ENCODE measurements around the gene CACNG5. TPM values are rescaled to one million over a fixed set of nuclear protein-coding genes. Genes with fewer than 3 reads are reported as not detected.

Gene CACNG5
- total RNA-seq, 4 donors from 2014 or later: not detected

GRCh38 chr17:66859353-66859752, 24.4 kb downstream of the CACNG5 start:
- no peak for TF ChIP-seq POLR2AphosphoS5 (IDR thresholded peaks at IDR 0.05)
- TF ChIP-seq CTCF (IDR thresholded peaks at IDR 0.05): no peak
- no peak for TF ChIP-seq EP300 (IDR thresholded peaks at IDR 0.05)
- no peak for TF ChIP-seq POLR2A (IDR thresholded peaks at IDR 0.05)
- peaks cover 0 to 22% (median 0%) of the 10 kb centered on the region in 3 donors for H3K9me3 ChIP-seq
- no peaks in the 10 kb centered on the region for H3K36me3 ChIP-seq
- H3K27ac ChIP-seq: no peak overlapping the region
- H3K27me3 ChIP-seq: no peaks in the 10 kb centered on the region
- ATAC-seq: no peak
- 40 to 60% methylated on average over 1 to 7 of the region's 8 CpGs for WGBS, 2 donors (ENCODE audit: low coverage in 1 of 2)
- H3K4me3 ChIP-seq: no peak overlapping the region
- H3K4me1 ChIP-seq: no peaks in the 10 kb centered on the region

DNA sequence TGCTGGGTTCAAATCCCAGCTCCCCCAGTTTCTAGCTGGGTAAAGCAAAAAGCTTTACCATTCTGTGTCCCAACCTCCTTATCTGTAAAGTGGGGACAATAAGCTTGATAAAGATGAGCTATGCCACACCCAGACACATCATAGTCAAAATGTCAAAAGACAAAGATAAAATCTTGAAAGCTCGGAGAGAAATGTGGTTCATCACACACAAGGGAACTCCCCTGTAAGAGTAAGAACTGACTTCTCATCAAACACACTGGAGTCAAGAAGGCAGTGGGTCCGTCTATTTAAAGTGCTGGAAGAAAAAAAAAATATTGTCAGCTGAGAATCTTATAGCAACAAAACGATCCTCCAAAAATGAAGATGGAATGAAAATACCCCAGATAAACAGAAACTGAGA, 25.3 kb downstream of the CACNG5 start:
- Histone ChIP-seq H3K27ac (no peak overlapping the region), H3K4me1 (no peaks in the 10 kb centered on the region), H3K4me3 (no peak overlapping the region), H3K27me3 (no peaks in the 10 kb centered on the region), H3K9me3 (peaks cover 0 to 15% (median 0%) of the 10 kb centered on the region in 3 donors), H3K36me3 (no peaks in the 10 kb centered on the region)
- TF ChIP-seq CTCF (IDR thresholded peaks at IDR 0.05) (no peak), POLR2AphosphoS5 (IDR thresholded peaks at IDR 0.05) (no peak), POLR2A (IDR thresholded peaks at IDR 0.05) (no peak), EP300 (IDR thresholded peaks at IDR 0.05) (no peak)
- ATAC-seq: no peak
- WGBS, 2 donors (ENCODE audit: low coverage in 1 of 2): 74 to 80% methylated on average over 1 to 3 of the region's 3 CpGs

DNA sequence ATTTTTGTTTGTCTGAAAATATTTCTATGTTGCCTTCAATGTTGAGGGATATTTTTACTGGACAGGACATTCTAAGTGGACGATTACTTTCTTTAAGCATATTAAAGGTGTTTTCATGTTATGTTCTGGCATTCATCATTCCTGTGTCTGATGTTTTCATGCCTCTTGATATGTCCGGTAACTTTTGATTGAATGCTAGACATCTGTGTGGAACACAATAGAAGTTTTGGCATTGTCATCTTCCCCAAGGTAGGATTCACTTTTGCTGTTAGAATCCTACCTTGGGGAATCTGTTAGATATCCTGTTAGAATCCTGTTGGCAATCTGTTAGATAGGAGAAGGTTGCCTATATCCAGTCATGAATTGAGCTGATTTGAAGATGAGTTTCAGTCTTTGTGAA, 28.9 kb downstream of the CACNG5 start:
- Histone ChIP-seq H3K4me1 (no peaks in the 10 kb centered on the region), H3K27me3 (no peaks in the 10 kb centered on the region), H3K36me3 (no peaks in the 10 kb centered on the region), H3K4me3 (no peak overlapping the region), H3K27ac (no peak overlapping the region), H3K9me3 (peaks cover 0 to 28% (median 0%) of the 10 kb centered on the region in 3 donors)
- TF ChIP-seq POLR2A (IDR thresholded peaks at IDR 0.05) (no peak), POLR2AphosphoS5 (IDR thresholded peaks at IDR 0.05) (no peak), CTCF (IDR thresholded peaks at IDR 0.05) (no peak), EP300 (IDR thresholded peaks at IDR 0.05) (no peak)
- 87 to 94% methylated on average over 2 of the region's 2 CpGs for WGBS, 2 donors (ENCODE audit: low coverage in 1 of 2)
- ATAC-seq: no peak

DNA sequence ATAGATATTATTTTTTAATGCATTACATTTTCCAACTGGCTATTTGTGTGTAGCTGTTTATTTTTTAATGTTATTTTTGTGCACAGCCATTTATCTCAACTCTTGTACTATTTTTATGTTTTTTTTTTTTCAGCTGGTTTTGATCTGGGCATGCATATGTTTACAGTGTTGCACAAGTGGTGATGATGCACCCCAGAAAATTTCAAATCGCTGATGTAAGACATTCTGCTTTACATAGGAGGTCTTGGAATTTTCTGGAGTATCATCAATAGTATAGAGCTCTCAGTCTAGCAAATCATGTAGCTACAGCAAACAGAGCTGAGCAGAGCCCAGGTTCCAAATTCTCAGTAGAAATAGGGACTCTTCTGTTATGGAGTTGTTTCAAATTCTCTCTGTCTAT, 30.2 kb downstream of the CACNG5 start:
- TF ChIP-seq EP300 (IDR thresholded peaks at IDR 0.05) (no peak), POLR2A (IDR thresholded peaks at IDR 0.05) (no peak), CTCF (IDR thresholded peaks at IDR 0.05) (no peak)
- ATAC-seq: no peak
- Histone ChIP-seq H3K4me3 (no peak overlapping the region), H3K27me3 (peaks cover 2% of the 10 kb centered on the region), H3K9me3 (peaks cover 0 to 32% (median 0%) of the 10 kb centered on the region in 3 donors), H3K27ac (no peak overlapping the region), H3K4me1 (no peaks in the 10 kb centered on the region), H3K36me3 (no peaks in the 10 kb centered on the region)
- 89% methylated on average over 1 of the region's 1 CpG for WGBS, 2 donors (ENCODE audit: low coverage in 1 of 2)

DNA sequence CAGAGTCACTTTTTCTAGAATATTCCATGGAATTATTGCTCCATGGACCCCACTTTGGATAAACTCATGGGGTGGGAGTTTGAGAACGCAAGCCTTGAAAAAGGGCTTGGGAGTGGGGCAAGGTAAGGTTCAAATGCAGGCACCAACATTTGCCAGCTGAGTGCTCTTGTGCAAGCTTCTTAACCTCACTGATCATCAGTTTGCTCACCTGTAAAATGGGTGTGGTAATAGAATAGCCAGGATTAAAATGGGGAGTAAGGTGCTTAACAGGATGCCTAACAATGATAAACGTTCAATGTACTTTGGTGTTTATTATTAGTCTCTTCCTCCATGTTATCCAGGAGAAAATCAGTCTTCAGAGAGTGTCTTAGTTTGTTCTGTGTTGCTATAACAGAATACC, 39.0 kb downstream of the CACNG5 start:
- H3K4me3 ChIP-seq: no peak overlapping the region
- H3K9me3 ChIP-seq: peaks cover 0 to 8% (median 0%) of the 10 kb centered on the region in 3 donors
- no peak for ATAC-seq
- no peak overlapping the region for H3K27ac ChIP-seq
- WGBS, 2 donors (ENCODE audit: low coverage in 1 of 2): 58 to 86% methylated on average over 2 of the region's 2 CpGs
- no peaks in the 10 kb centered on the region for H3K36me3 ChIP-seq
- TF ChIP-seq EP300 (IDR thresholded peaks at IDR 0.05): no peak
- no peak for TF ChIP-seq POLR2AphosphoS5 (IDR thresholded peaks at IDR 0.05)
- TF ChIP-seq CTCF (IDR thresholded peaks at IDR 0.05): no peak
- TF ChIP-seq POLR2A (IDR thresholded peaks at IDR 0.05): no peak
- H3K27me3 ChIP-seq: peaks cover 36% of the 10 kb centered on the region
- H3K4me1 ChIP-seq: no peaks in the 10 kb centered on the region

Data from gastroesophageal sphincter (tissue), 4 donors.